Suppressor macrophage (primary cell): ENCODE results near the gene NKIRAS1.
"Not testable (repeated sequence)": the region's sequence is repeated elsewhere in the genome, so short reads cannot be mapped to it uniquely, and the experiment has no call there.

ENCODE experiments used
- DNase-seq, 4 experiments: peaks; one replicate each; pipeline ENCODE4 v3.0.0-alpha.2; 2020 to 2022

NKIRAS1 gene

DNA sequence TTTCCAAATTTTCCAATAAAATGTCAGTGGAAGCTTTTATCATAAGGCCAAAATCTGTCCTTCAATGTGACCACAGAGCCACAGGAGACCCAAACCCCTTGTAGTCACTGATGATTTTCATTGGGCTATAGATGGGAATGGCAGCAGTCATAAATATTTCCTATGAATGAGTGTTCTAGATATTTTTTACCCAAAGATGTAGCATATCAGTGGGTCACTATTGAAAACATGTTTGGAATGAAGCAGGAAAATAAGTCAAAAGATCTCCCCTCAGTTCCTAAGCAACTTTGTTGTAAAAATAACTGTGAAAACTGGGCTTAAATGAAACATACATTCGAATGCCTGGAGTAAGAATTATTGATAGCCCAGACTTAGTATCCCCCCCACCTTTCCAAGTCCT, 49.0 kb downstream of the NKIRAS1 start:
- no peak for DNase-seq

DNA sequence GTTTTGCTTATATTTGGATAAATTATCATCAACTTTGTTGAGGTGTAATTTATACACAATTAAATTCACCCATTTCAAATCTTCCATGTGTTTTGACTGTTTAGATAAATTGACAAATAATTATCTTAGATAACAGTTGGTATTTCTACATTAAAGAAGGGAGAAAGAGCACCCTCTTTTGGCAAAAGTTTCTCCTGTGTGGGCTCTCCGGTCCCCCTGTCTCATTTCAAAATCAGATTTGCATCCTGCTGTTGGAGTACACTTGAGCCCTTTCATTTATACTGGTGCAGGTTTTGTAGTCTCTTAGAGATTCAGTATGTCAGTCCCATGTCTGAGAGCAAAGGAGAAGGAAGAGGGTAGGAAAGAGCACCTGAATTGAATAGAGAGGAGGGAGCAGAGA, 49.4 kb downstream of the NKIRAS1 start:
- DNase-seq = peak in 1 of 4 experiments; percentile 16

DNA sequence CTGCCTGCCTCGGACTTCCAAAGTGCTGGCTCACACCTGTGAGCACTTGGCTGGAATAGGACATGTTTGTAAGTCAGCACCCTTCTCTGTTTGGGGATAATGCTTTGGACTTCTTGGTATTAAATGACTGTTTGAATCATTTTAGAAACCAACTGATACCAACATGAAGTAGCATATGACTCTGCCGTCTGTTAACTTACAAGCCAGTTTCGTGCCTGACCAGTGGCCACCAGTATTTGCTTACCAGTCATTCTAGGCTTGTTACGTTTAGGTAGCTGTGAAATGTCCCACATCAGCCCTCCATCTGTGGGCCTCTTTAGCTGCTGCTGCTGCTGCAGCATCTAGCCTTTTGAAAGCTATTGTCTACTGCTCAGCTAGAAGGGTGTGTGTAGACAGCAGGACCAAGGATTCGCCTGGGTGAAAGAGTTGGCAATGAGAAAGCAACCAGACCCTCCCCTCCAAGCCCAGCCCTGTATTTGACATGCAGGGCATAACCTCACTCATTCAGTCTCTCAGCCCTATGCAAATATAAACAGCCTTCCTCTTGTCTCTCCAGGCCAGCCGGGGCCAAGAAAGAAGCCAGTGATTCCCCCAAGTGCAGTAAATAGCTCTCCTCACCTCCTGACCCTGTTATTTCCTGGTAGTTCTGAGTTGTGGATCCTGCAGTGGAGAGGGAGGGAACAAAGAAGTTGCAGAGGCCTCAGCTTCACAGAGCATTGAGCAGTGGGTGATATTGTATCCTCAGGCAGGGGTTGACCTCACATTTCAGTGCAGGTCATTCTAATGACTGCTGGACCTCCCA, 51.0 kb downstream of the NKIRAS1 start:
- DNase-seq = peak in 2 of 4 experiments; percentile 19 to 23

DNA sequence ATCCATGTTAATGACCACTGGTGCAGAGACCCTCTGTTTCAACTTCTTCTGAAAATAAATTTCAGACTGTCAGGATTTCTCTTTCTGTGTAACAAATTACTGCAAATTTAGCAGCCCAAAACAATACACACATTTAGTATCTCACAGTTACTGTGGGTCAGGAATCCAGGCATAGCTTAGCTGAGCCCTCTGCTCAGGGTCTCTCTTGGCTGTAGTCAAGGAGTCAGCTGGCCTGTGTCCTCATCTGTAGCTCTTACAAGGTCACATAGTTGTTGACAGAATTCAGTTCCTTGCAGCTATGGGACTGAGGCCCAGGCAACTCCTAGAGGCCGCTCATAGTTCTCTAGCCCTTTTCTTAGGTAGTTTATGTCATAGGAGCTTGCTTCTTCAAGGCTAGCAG, 51.9 kb downstream of the NKIRAS1 start:
- no peak for DNase-seq

DNA sequence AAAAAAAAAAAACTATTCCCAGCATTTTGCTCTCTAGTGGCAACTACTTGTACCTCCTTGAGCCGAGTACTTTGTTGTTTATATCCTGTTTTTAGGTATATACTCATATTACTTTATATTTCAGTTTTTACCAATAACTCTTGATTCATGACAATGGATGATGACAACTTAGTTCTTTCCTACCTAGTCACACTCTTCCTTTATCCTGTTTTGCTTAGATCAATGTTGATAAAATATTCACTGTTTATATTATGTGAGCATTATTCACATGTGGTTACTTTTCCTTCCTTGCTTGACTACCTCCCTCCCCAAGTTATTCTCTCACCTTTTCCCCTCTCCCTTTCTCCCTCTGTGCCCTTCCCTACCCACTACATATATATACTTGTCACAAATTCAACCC, 53.7 kb downstream of the NKIRAS1 start:
- DNase-seq = no peak

DNA sequence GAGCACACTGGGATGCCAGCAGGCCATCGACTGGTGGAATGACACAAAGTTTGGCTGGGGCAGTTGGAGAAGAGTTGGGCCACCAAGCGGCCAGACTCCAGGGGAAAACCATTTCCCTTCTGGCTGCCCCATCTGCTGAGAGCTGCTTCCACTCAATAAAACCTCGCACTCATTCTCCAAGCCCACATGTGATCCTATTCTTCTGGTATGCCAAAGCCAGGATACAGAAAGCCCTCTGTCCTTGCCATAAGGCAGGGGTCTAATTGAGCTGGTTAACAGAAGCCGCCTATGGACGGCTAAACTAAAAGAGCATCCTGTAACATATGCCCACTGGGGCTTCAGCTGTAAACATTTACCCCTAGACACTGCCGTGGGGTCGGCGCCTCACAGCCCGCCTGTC, 55.1 kb downstream of the NKIRAS1 start:
- no peak for DNase-seq

DNA sequence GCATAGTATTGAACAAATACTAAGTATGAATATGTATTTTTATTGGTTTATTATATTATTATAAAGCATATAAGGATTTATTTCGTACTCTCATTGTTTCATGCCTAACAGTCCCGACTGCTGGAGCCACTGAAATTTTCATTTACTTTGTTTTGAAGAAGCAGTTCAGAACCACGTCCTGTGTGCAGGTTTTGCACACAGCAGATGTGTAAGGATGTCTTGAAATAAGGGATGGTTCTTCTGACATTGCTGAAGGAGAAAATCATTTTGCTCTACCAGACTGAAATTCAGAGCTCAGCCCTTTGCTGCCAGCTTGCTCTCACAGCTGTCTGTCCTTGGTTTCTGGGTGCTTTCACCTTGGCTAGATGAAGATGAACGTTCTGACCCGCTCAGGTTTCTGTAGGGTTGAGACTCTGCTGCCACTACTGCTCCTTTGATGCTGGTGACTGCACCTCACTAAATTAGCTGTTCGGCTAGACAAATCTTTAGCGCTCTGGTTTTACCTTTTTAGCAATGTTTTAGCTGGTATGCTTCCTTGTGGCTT, 56.9 kb downstream of the NKIRAS1 start:
- no peak for DNase-seq

DNA sequence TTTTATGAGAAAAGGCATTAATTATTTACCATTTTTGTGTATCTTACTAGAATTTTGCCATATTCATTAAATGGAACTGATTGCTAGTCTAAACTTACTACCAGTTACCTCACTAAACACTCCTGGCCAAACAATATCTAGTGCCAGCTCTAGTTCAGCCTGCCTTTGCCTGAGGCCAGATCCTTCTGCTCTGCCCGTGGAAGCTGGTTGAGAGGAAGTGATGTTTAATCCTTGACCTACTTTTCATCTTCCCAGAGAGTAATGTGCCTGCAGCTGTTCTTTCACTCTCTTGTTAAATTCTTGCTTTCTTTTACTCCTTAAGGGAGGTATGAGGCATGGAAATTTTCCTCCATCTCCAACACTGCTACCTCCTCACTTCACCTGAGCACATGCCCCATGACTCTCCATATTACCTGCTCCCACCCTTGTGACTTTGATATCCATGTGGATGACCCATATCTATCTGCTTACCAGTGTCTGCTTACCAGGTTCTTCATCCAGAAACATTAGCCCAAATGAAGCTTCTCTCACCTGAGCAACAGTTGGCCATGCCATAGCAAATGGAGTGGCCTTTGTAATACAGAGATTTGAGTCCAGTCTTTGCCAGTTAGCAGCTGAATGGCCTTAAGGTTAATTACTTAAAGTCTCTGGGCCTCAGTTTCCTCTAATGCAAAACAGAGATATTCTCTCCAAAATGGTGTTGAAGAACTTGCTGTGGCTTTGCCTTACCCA, 57.6 kb downstream of the NKIRAS1 start:
- peak; percentile 25 to 53 (median 33) for DNase-seq

DNA sequence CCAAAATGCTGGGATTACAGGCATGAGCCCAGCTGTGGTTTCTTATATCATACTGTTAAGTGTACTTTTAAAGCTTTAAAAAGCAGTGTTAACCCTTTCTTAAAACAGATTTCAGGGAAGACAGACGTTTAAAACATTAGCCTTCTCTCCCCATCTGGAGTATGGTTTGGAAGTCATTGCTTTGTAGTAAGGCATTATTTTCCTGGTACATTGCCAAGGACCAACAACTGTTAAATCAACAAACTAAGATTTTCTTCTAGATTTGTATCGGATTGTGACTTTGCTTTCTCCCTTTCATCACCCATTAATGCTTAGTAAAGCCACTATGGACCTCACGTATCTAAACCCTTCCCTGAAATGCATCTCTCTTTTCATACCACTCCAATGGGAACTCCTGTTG, 60.5 kb downstream of the NKIRAS1 start:
- DNase-seq = no peak

DNA sequence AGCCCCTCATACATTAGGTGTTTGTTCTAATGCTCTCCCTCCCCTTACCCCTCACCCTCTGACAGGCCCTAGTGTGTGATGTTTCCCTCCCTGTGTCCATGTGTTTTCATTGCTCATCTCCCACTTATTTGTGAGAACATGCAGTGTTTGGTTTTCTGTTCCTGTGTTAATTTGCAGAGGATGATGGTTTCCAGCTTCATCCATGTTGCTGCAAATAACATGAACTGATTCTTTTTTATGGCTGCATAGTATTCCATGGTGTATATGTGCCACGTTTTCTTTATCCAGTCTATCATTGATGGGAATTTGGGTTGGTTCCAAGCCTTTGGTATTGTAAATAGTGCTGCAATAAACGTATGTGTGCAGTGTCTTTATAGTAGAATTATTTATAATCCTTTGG, 67.3 kb downstream of the NKIRAS1 start:
- DNase-seq = not testable (repeated sequence)

DNA sequence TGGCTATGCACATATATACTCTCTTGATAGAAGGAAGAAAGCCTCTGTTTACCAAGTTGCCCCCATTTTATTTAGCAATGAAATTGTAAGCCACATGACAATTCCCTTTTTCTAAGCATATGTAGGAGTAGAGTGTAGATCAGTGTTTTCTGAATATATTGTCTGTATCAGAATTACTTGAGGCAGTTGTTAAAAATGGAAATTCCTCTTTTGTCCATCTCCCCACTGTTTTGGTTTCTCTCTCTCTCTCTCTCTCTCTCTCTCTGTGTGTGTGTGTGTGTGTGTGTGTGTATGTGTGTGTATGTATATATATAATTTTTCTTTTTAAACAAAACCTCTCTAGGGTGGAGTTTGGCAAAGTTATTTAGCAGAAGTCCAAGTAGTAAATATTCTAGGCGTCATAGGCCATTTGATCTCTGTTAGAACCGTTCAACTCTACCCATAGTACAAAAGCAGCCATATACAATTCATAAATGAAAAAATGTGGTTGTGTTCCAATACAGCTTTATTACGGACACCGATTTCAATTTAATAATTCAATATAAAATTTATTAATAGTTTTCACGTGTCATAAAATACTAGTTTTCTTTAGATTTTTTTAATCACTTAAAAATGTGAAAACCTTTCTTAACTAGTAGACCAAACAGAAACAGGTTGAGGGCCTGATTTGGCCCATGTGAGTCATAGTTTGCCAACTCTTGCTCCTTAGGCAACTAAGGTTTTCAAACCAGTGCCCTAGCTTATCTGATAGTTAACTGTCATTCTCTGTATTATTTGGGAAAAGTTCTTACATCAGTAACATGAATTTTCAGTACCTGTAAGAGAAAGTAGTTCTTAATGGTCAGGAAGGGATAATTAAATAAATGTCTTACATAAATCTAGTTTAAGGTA, 71.2 kb downstream of the NKIRAS1 start:
- peak in 1 of 4 experiments; percentile 20 for DNase-seq

DNA sequence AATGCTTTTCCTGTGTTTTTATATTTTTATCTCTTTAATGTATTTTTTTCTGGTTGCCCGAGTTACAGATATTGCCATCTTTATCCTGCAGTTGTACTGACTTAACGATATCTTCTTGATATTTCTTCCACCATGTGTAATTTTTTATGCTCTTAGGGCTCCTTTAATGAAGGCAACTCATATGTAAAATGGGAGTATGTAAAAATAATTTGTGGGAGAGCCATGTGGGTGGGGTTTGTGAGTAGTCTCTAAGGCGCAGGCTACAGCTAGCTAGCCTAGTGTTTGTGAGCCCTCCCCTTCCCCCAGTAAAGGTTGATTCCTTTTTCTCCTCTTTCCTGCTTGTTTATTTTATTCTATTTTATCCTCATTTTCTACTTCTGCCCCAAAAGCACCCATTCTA, 72.9 kb downstream of the NKIRAS1 start:
- DNase-seq = no peak
